HL-60 (cell line): Measurements from ENCODE around the gene TUBB4B.

Source experiments
- DNase-seq, 2 experiments: peaks; one replicate each; pipeline ENCODE4 v3.0.0-alpha.2; 2010 to 2020; ENCODE audit warnings: low read depth in 1 of 2, low spot score in 1 of 2
- H3K27ac ChIP-seq: fragments of 250-450 bp; sonication (Bioruptor Pico); replicated peaks from 2 replicates; pipeline ENCODE4 v1.5.1; 2020; ENCODE audit warnings: mild to moderate bottlenecking, moderate library complexity
- H3K27me3 ChIP-seq: fragments of 250-450 bp; sonication (Bioruptor Pico); 2 replicates; pipeline ENCODE4 v1.5.1; 2021; ENCODE audit warnings: mild to moderate bottlenecking, moderate library complexity; ENCODE audit not compliant: insufficient read depth, poor library complexity, severe bottlenecking
- H3K4me3 ChIP-seq: replicated peaks from 2 replicates; pipeline ENCODE4 v1.5.1; 2011; ENCODE audit warnings: mild to moderate bottlenecking, control low read depth, low read length; ENCODE audit not compliant: insufficient read depth
- CTCF ChIP-seq: IDR thresholded peaks from one replicate; pipeline ENCODE4 v1.5.1; 2011; ENCODE audit warnings: low read length, control low read depth, inconsistent platforms; ENCODE audit not compliant: insufficient read depth
- GABPA ChIP-seq: IDR thresholded peaks from 2 replicates; pipeline ENCODE4 v1.6.1; 2012; ENCODE audit warnings: low read depth
- POLR2AphosphoS5 ChIP-seq: IDR thresholded peaks from 2 replicates; pipeline ENCODE4 v1.6.1; 2012; ENCODE audit warnings: low read depth
- REST ChIP-seq: IDR thresholded peaks from 2 replicates; pipeline ENCODE4 v1.6.1; 2012; ENCODE audit warnings: low read depth; ENCODE audit not compliant: insufficient replicate concordance
- SPI1 ChIP-seq: IDR thresholded peaks from 2 replicates; pipeline ENCODE4 v1.6.1; 2012; ENCODE audit warnings: low read depth, mild to moderate bottlenecking, borderline replicate concordance

The TUBB4B gene

GRCh38 chr9:137263506-137263905, 22.4 kb downstream of the TUBB4B start:
- no peak overlapping the region for H3K4me3 ChIP-seq
- H3K27ac ChIP-seq: no peak overlapping the region
- TF ChIP-seq POLR2AphosphoS5: no peak
- no peak for DNase-seq
- no peaks in the 10 kb centered on the region for H3K27me3 ChIP-seq

DNA sequence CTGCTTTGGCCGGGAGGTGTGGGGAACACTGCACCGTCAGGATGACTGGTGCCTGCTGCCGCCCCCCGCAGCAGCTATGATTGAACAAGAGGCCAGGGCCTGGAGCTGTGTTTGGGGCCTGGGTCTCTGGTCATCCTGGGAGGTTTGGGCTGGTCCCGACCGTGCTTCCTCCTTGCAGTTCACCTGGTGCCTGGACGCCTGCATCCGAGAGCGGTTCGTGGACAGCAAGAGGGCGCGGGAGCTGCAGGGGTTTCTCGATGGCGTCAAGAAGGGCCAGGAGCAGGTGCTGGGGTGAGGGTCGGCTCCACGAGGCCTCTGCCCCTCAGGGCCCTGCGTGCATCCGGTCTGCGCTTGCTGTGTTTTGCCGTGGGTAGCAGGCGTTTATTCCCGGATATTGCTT, 23.0 kb downstream of the TUBB4B start:
- Histone ChIP-seq H3K27me3 (no peaks in the 10 kb centered on the region), H3K4me3 (no peak overlapping the region), H3K27ac (no peak overlapping the region)
- DNase-seq: no peak
- TF ChIP-seq SPI1: no peak
- TF ChIP-seq POLR2AphosphoS5: peak; percentile 18; the same call in 1 of the 2 replicates

GRCh38 chr9:137265496-137266161, 24.5 kb downstream of the TUBB4B start:
- TF ChIP-seq GABPA (no peak), REST (no peak), POLR2AphosphoS5 (no peak), SPI1 (no peak), CTCF (no peak)
- DNase-seq: no peak
- no peak overlapping the region for H3K27ac ChIP-seq
- H3K27me3 ChIP-seq: no peaks in the 10 kb centered on the region
- H3K4me3 ChIP-seq: no peak overlapping the region

DNA sequence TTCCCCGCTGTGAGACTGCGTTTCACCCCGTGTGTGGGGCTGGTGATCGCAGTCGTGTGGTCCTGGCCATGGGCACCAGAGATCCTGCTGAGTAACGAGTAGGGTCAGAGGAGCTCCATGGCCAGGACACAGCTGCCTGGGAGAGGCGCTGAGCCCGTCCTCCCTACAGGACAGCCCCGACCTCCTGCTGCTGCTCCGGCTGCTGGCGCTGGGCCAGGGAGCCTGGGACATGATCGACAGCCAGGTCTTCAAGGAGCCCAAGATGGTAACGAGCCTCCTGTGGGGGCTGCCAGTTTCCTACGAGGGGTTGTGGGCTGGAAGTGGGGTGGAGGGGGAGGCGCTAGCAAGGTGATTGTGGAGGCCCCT, 25.1 kb downstream of the TUBB4B start:
- H3K27ac ChIP-seq: no peak overlapping the region
- no peak for TF ChIP-seq SPI1
- no peak for TF ChIP-seq CTCF
- no peak for TF ChIP-seq REST
- no peak for TF ChIP-seq POLR2AphosphoS5
- no peak for TF ChIP-seq GABPA
- H3K4me3 ChIP-seq: no peak overlapping the region

More for the DNA sequence above, 25.1 kb downstream of the TUBB4B start:
- no peak for DNase-seq
- no peaks in the 10 kb centered on the region for H3K27me3 ChIP-seq
